ENCODE measurements around the gene CHST11.
A peak's percentile ranks its signal among the peaks of the same experiment; 100 is the strongest.

The CHST11 gene

GRCh38 chr12:104434129-104434528, 22.6 kb upstream of the CHST11 start:
- DNase-seq: no peak

GRCh38 chr12:104435175-104435574, 21.6 kb upstream of the CHST11 start:
- DNase-seq: no peak

GRCh38 chr12:104435765-104436164, 21.0 kb upstream of the CHST11 start:
- no peak for DNase-seq

- no peak for DNase-seq
Measured at GRCh38 chr12:104436790-104437189, 20.0 kb upstream of the CHST11 start.

GRCh38 chr12:104438134-104438533, 18.6 kb upstream of the CHST11 start:
- DNase-seq: no peak

GRCh38 chr12:104439137-104439536, 17.6 kb upstream of the CHST11 start:
- no peak for DNase-seq

GRCh38 chr12:104443008-104443407, 13.7 kb upstream of the CHST11 start:
- no peak for DNase-seq

GRCh38 chr12:104446646-104447421, 9.9 kb upstream of the CHST11 start:
- no peak for DNase-seq

GRCh38 chr12:104448031-104448430, 8.7 kb upstream of the CHST11 start:
- no peak for DNase-seq

GRCh38 chr12:104448451-104448850, 8.3 kb upstream of the CHST11 start:
- DNase-seq: no peak

GRCh38 chr12:104450700-104451099, 6.0 kb upstream of the CHST11 start:
- DNase-seq: no peak

GRCh38 chr12:104452087-104452486, 4.7 kb upstream of the CHST11 start:
- no peak for DNase-seq

- DNase-seq: no peak
Measured at GRCh38 chr12:104453133-104453532, 3.6 kb upstream of the CHST11 start.

- no peak for DNase-seq
Measured at GRCh38 chr12:104454997-104455396, 1.8 kb upstream of the CHST11 start.

- DNase-seq: no peak
Measured at GRCh38 chr12:104455578-104456416, 951 bp upstream of the CHST11 start.

GRCh38 chr12:104456950-104457745, 400 bp downstream of the CHST11 start:
- peak; percentile 54 to 59 for DNase-seq

- DNase-seq: peak in 1 of 2 experiments; percentile 29
Measured at GRCh38 chr12:104457746-104458693, 1.3 kb downstream of the CHST11 start.

GRCh38 chr12:104458694-104459367, 2.1 kb downstream of the CHST11 start:
- DNase-seq: no peak

- no peak for DNase-seq
Measured at GRCh38 chr12:104459368-104459909, 2.7 kb downstream of the CHST11 start.

GRCh38 chr12:104460041-104460719, 3.4 kb downstream of the CHST11 start:
- DNase-seq: no peak
